Measurements from ENCODE around the gene HCFC1R1.
A peak's percentile ranks its signal among the peaks of the same experiment; 100 is the strongest.

Gene HCFC1R1

DNA sequence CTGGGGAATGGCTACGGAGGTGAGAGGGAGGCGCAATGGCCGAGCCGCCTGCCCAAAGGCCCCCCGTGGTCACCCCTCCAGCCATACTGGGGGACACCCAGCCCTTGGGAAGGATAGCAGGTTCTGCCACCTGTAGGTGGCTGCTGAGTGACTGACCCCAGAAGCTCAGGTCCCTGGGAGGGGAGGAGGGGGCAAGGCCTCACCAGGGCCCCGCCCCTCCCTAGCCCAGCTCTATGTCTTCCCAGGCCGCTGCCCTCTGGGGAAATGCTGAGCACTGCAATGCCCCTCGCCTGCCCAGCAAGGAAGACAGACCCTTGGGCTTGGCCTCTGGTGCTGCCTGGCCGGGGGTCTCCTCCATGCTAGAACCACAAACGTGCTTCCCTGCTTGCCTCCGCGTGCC, 22.4 kb downstream of the HCFC1R1 start:
- H3K9me3 ChIP-seq (ENCODE audit: severe bottlenecking): no peaks in the 10 kb centered on the region
- TF ChIP-seq, protein P1, sequence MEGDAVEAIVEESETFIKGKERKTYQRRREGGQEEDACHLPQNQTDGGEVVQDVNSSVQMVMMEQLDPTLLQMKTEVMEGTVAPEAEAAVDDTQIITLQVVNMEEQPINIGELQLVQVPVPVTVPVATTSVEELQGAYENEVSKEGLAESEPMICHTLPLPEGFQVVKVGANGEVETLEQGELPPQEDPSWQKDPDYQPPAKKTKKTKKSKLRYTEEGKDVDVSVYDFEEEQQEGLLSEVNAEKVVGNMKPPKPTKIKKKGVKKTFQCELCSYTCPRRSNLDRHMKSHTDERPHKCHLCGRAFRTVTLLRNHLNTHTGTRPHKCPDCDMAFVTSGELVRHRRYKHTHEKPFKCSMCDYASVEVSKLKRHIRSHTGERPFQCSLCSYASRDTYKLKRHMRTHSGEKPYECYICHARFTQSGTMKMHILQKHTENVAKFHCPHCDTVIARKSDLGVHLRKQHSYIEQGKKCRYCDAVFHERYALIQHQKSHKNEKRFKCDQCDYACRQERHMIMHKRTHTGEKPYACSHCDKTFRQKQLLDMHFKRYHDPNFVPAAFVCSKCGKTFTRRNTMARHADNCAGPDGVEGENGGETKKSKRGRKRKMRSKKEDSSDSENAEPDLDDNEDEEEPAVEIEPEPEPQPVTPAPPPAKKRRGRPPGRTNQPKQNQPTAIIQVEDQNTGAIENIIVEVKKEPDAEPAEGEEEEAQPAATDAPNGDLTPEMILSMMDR (IDR thresholded peaks at IDR 0.05; ENCODE audit: low read depth, low read length): 0 out of 2 replicates have a peak, but pooled peaks have one; percentile 15
- no peaks in the 10 kb centered on the region for H3K27me3 ChIP-seq (ENCODE audit: insufficient read depth, low read depth, severe bottlenecking)
- no peaks in the 10 kb centered on the region for H3K36me3 ChIP-seq
- H3K27ac ChIP-seq: no peak overlapping the region
- peak; percentile 42 for DNase-seq
- no peak overlapping the region for H3K4me3 ChIP-seq (ENCODE audit: low read depth, low read length)

DNA sequence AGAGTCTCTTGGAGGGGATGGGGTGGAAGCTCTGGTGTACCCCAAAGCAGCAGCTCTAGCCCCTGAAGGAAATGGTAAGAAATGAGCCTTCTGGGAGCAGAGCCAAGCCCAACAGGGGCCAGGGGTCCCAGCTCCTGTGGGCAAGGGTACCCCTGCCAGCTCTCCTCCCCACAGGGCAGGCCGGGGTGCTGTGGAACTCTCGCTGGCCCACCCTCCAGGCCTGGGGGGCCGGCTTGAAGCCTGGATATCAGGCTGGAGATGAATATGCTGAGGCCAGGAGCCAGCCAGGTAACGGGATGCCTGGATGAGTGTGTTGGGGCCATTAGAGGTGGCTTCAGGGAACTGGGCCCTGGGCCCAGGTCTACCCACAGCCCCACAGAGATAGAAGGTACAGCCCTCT, 23.2 kb downstream of the HCFC1R1 start:
- Histone ChIP-seq H3K27ac (no peak overlapping the region), H3K27me3 (ENCODE audit: insufficient read depth, low read depth, severe bottlenecking) (no peaks in the 10 kb centered on the region)

DNA sequence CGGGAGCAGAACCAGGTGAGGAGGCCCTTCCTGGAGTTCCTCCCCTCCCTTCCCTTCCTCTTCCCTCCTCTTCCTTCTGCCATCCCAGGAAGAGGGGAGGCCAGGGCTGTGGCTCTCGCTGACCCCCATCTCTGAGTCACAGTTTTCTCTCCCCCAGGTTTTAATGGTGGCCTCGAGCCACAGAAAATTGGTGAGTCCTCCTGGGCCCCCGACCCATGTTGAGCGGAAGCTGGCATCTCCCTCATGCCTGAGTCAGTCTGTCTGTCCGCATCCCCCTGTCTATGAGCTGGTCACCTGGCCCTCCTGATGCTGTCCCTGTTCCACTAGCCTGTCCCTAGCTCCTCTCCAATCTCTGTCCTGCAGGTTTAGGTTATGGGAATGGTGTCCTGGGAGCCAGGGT, 23.8 kb downstream of the HCFC1R1 start:
- no peaks in the 10 kb centered on the region for H3K9me3 ChIP-seq (ENCODE audit: severe bottlenecking)
- H3K27ac ChIP-seq: no peak overlapping the region
- H3K27me3 ChIP-seq (ENCODE audit: insufficient read depth, low read depth, severe bottlenecking): no peaks in the 10 kb centered on the region
- no peaks in the 10 kb centered on the region for H3K36me3 ChIP-seq
- no peak overlapping the region for H3K4me3 ChIP-seq (ENCODE audit: low read depth, low read length)
- no peak for DNase-seq
- TF ChIP-seq, protein P1 (IDR thresholded peaks at IDR 0.05; ENCODE audit: low read depth, low read length): no peak

More for the DNA sequence above, 23.2 kb downstream of the HCFC1R1 start:
- H3K4me3 ChIP-seq (ENCODE audit: low read depth, low read length): no peak overlapping the region
- DNase-seq: no peak
- TF ChIP-seq, protein P1 (IDR thresholded peaks at IDR 0.05; ENCODE audit: low read depth, low read length): no peak
- H3K9me3 ChIP-seq (ENCODE audit: severe bottlenecking): no peaks in the 10 kb centered on the region
- H3K36me3 ChIP-seq: no peaks in the 10 kb centered on the region

DNA sequence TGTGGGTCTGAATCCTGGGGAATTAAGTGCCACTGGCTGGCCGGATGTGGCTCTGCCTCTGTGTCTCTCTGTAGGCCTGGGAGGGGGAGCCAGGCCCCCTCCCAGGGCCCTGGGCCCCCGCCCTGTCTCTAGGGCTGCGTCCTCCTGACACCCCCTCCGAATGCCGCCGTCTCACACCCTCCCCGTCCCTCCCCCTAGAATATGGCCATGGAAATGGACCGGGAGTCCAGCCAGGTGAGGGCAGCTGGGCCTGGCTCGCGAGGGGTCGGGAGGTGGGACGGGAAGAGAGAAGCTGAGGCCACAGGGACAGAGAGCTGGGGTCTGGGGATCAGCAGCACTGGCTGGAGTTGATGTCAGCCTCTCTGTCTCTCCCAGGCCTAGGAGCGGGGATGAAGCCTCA, 27.4 kb downstream of the HCFC1R1 start:
- TF ChIP-seq, protein P1 (IDR thresholded peaks at IDR 0.05; ENCODE audit: low read depth, low read length): no peak
- no peaks in the 10 kb centered on the region for H3K36me3 ChIP-seq
- DNase-seq: no peak
- H3K4me3 ChIP-seq (ENCODE audit: low read depth, low read length): no peak overlapping the region
- H3K27ac ChIP-seq: no peak overlapping the region
- H3K27me3 ChIP-seq (ENCODE audit: insufficient read depth, low read depth, severe bottlenecking): no peaks in the 10 kb centered on the region
- no peaks in the 10 kb centered on the region for H3K9me3 ChIP-seq (ENCODE audit: severe bottlenecking)

DNA sequence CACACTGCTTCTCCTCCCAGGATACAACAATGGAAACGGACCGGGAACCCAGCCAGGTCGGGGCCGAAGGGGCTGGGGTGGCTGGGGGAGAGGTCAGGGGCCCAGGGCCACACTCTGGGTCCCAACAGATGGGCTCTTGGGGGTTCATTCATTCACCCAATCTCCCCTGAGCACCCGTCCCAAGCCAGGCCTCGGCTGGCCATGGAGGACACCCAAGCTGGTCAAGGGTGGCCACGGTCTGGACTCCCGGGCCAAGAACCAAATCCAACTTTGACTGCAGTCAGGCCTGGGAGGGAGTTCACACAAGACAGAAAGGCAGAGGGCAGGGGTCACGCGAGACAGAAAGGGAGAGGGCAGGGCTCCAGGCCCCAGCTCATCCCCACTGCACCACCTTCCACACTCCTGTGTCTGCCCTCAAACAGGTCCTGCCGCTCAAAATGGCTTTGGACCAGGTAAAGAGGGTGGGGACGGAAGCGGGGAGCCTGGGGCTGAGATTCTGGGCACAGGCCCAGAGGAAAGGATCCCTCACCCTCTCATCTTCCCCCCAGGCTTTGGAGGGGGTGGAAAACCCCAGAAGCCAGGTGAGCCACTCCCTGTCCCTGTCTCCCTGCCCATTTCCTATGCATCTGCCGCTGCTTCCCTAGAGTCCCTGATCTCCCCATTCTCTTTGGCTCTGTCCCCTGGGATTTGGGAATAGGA, 31.2 kb downstream of the HCFC1R1 start:
- Histone ChIP-seq H3K27me3 (ENCODE audit: insufficient read depth, low read depth, severe bottlenecking) (no peaks in the 10 kb centered on the region), H3K36me3 (no peaks in the 10 kb centered on the region), H3K9me3 (ENCODE audit: severe bottlenecking) (no peaks in the 10 kb centered on the region), H3K4me3 (ENCODE audit: low read depth, low read length) (no peak overlapping the region), H3K27ac (no peak overlapping the region)
- DNase-seq: no peak
- TF ChIP-seq, protein P1 (IDR thresholded peaks at IDR 0.05; ENCODE audit: low read depth, low read length): no peak
